GM19463 (cell line): ENCODE data around the gene PFDN2.

Experiments used
- ATAC-seq: cut with Tn5 transposase; IDR thresholded peaks from one replicate; pipeline ENCODE4 v1.9.1; 2021; ENCODE audit warnings: mild to moderate bottlenecking, moderate library complexity; ENCODE audit not compliant: unreplicated experiment

PFDN2 gene

GRCh38 chr1:161117759-161118581 lies at the start of gene PFDN2, which contains the start of gene NIT1:
TSS of gene PFDN2 (minus strand) at chr1:161118037. CDS start at chr1:161118026, 11 bp downstream.
TSS of gene NIT1 (plus strand) at chr1:161118105. CDS start at chr1:161118177, 72 bp downstream.
- peak; percentile 84 for ATAC-seq

DNA sequence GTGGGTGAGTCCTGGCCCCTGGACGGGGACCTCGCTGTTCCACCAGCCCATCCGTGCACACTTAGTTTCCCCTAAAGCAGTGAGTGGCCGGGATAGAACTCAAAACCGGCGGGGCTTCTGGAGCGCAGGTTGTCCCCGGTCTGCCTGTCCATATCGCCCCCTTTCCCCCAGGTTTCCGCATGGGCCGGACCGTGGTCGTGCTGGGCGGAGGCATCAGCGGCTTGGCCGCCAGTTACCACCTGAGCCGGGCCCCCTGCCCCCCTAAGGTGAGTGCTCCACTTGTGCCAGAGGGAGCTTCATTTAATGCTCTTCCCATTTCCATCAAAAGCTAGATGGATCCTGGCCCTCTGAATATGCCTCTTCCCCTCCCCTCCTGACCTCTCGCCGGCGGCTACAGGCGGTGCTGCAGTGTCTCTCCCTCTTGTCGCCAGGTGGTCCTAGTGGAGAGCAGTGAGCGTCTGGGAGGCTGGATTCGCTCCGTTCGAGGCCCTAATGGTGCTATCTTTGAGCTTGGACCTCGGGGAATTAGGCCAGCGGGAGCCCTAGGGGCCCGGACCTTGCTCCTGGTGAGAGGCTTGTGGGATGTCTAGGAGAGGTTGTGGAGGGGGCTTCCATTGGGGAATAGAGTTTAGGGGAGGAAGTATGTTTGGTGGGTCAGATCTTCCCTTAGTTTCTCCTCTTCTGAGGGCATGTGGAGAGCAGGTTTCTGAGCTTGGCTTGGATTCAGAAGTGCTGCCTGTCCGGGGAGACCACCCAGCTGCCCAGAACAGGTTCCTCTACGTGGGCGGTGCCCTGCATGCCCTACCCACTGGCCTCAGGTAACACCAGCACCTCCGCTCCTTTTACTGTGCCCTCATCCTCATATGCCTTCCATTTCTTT lies 49.1 kb upstream of the PFDN2 start:
- ATAC-seq = no peak

DNA sequence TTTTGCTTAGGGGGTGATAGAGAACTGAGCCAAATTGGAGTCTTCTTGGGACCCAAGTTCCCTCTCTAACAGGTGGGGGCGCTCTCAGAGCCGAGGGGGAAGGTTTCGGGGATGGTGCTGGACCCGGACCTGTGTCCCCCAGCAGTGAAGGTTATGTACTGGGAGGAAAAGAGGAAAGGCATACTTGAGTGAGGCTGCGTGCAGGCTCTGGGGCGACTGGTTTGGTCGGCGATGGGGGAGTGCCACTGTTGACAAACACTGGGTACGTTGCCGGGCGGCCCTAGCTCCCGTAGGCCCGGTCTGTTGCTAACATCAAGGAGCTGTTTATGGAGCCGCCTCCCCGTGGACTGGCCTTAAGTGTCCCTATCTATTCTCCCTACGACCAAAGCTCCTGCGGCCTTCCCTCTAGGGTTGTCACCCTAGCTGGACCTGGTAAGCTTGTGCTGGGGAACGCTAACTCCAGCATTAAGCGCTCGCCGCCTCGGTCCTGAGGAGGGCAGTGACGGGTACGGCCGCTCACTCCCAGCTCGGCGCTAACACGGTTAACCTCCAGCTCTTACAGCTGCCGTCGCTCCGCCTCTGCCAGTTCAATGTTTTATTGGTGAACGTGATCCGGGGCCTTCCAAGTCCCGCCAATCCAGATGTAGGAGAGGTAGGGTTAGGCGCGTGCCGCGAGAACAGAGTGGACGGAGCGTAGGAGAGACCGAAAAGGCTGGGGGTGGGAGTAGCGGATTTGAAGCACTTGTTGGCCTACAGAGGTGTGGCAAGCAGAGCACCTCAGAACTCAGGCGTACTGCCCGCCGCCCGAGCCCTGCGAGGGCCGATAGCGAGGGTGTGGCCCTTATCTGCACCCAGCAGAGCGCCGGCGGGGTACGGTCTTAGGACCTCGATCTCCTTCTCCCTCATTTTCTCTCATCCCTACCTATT lies 48.2 kb upstream of the PFDN2 start, which contains the start of gene PPOX:
Gene PPOX, plus strand, starts transcription at position 685 of the 927 bp plus-strand sequence. CDS start 422 bp downstream, outside the sequence.
- ATAC-seq = peak; percentile 95

GRCh38 chr1:161164901-161165610 lies 47.2 kb upstream of the PFDN2 start:
- no peak for ATAC-seq

GRCh38 chr1:161163793-161164192 lies 46.0 kb upstream of the PFDN2 start:
- ATAC-seq = no peak

DNA sequence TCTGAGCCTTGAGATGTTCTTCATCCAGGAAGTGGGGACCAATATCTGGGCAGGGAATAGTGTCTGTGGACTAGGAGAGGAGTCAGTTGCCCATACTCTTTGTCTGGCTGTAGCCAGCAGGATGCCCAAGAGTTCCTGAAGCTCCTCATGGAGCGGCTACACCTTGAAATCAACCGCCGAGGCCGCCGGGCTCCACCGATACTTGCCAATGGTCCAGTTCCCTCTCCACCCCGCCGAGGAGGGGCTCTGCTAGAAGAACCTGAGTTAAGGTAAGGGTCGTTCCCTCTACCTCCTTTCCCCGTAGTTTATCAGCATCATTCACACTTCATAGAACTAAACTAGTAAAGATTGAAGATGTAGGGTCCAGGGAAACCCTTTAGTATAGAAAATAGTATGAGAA lies 45.0 kb upstream of the PFDN2 start:
- no peak for ATAC-seq

- ATAC-seq = no peak
Observed at GRCh38 chr1:161162052-161162451, 44.2 kb upstream of the PFDN2 start.

GRCh38 chr1:161161652-161162051 lies 43.8 kb upstream of the PFDN2 start:
- no peak for ATAC-seq

DNA sequence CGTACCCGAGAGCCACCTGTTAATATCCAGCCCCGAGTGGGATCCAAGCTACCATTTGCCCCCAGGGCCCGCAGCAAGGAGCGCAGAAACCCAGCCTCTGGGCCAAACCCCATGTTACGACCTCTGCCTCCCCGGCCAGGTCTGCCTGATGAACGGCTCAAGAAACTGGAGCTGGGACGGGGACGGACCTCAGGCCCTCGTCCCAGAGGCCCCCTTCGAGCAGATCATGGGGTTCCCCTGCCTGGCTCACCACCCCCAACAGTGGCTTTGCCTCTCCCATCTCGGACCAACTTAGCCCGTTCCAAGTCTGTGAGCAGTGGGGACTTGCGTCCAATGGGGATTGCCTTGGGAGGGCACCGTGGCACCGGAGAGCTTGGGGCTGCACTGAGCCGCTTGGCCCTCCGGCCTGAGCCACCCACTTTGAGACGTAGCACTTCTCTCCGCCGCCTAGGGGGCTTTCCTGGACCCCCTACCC lies 42.9 kb upstream of the PFDN2 start:
- ATAC-seq = no peak

DNA sequence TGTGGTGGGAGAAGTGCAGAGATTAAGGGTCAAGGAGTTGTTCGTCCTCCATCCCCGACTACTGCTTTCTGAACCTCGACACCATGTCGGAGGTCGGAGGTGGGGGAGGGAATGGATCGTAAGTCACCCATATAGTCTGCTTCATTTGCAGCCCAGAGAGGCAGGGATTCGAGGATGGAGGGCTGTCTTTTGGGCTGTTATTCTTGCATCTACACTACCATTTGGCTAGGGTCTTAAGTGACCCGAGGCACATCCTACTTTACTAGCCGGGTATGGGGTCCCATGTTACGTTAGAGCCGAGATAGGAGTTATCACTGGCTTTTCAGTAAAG lies 42.0 kb upstream of the PFDN2 start:
- ATAC-seq = no peak

DNA sequence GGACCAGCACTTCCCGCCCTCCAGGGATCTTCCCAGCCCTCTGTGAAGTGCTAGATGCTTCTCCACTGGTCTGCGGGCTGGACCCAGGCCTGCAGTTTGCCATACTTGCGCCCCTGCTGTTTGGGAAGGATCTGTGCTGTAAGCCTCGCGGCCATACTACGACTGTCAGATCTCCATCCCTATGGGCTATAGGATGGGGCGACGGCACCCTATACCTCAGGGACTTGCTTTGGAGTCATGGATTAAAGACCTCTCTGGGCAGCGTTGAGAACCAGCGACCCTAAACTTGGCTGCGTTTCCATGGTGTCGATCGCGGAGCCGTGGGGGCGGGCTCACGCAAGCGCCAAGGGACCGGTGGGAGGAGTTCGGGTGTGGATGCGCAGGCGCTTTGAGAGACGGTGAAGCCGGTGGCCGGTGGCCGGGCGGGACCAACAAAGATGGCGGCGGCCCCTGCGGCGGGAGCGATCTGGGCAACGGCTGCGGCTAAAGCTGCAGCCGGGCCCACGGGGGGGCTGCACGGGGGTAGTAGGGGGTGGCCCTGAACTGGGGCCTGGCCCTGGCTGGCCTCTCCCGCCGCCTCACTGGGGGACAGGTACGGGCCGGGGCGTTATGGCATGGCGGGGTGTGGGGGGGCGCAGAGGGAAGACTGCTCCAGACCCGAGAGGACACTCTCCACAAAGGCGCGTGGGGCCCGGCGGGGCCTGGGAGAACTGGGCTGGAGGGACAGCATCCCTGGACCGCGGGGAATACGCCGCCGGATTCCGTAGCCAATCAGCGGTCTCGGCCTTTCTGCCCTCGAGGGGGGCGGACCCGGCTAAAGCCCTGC lies 41.5 kb upstream of the PFDN2 start, which contains the start of gene USP21:
Gene USP21, plus strand, starts transcription at position 414 of the 826 bp plus-strand sequence. CDS start 1,141 bp downstream, outside the sequence.
- peak; percentile 91 for ATAC-seq

DNA sequence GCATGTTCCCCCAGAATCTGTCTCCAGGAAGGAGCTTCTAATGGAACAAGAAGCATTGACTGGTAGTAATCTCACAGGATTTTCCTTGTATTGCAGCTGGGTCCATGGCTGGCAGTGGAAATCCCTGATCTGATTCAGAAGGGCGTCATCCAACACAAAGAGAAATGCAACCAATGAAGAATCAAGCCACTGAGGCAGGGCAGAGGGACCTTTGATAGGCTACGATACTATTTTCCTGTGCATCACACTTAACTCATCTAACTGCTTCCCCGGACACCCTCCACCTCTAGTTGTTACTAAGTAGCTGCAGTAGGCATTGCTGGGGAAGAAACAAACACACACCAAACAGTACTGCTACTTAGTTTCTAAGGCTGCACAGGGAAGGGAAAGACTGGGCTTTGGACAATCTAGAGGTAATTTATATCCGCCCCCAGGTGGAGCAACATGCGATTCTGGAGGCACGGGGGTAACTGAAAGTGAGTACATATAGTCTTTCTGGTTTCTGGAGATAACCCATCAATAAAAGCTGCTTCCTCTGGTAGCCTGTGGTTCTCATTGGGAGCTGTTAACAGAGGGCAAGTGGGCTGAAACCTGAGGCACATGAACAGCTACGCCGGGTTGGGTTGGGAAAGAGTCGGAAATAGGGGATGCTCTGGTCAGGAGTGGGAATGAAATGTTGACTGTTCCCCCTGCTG lies 40.6 kb upstream of the PFDN2 start:
- ATAC-seq = no peak

DNA sequence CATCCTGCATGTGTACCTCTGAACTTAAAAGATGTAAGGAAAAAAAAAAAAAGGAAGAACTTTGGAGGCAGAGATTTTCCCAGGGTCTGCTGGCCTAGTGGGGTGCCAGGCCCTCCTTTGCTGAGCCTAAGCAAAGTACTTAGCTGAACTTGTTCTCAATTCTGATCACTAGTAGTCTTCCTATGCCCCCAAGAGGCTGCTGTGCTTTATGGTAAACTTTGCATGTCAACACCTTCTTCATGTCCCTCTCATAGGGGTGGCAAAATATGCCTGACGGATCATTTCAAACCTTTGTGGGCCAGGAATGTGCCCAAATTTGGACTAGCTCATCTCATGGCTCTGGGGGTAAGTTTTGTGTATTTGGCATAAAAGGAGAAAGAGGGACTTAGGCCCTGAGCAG lies 40.0 kb upstream of the PFDN2 start:
- no peak for ATAC-seq

- peak; percentile 95 for ATAC-seq
Observed at GRCh38 chr1:161153682-161154337, 36.0 kb upstream of the PFDN2 start, which contains the start of gene UFC1. TSS of gene UFC1 (plus strand) at chr1:161153978. CDS start at chr1:161153998, 20 bp downstream.

DNA sequence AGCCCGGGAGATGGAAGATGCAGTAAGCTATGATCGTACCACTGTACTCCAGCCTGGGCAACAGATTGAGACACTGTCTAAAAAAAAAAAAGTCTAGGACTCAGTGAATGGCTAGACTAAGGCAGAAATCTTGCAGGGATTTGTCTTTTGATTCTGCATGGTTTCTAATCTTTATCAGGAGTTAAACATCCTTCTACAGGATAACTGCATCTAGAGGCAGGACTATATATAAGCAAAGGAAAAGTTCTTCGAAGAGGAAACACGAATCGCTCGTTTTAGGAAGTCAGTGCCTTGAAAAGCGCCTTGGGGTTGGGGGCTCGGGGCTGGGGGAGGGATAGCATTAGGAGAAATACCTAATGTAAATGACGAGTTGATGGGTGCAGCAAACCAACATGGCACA lies 35.3 kb upstream of the PFDN2 start:
- ATAC-seq = no peak

- ATAC-seq = no peak
Observed at GRCh38 chr1:161145832-161146231, 28.0 kb upstream of the PFDN2 start.

DNA sequence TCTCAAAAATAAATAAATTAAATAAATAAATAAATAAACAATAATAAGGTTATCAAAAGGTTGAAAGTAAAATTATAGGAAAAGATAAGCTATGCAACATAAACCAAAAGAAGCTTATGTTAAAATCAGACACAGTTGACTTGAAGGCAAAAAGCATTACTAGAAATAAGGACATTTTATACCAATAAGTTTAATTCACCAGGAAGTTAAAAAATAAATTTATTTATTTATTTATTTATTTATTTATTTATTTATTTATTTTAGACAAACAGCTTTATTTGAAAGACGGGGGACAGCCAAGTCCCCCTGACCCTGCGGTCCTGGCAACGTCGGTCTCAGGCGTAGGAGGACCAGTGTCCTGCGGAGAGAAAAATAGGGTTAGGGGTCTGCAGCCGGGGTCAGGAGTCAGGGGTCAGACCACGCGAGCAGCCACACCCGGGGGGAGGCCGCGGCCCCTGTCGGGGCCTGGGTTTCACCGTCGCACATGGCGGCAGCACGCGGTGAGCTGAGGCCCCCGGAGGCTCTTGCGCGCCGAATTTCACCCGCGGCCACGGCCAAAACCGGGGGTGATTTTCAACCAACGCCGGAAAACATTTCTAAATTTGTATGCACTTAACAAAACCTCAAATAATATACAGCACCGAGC lies 23.0 kb upstream of the PFDN2 start:
- ATAC-seq = no peak
